NCI-H1436 (cell line): ENCODE data around the gene CACNA1H.

ENCODE experiments used
- DNase-seq: peaks from one replicate; lab custom pipeline; 2025; lab: John Stamatoyannopoulos, UW

The CACNA1H gene

DNA sequence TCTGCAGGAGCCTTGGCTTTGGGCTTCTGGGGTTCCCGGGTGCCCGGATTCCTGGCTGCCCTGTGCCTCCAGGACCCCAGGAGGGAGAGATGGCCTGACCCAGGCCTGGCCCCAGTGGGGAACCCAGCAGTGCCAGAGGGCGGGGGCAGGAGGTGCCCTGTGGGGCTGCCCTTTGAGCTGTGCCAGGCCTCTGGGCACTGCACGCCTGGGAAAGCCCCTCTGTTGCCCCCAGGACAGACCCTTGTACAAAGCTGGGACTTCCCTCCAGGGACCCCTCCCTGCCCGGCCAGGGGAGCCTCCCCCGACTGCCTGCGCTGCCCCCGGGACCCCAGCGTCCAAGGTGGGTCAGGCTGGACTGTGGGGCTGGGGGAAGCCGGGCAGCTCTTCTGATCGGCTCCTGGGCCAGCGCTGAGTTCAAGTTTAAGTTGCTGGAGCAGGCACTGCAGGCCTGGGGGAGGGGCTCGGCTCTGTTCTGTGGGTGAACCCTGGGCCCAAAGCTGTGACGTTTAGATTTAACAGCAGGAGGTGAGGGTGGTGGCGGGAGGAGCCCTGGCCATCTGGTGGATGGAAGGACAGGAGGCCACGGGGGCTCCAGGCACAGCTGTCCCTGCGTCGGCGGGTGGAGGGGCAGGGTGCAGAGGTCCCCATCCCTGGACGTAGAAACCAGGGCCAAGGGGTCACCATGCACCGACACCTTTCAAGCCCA is 29.2 kb upstream of the CACNA1H start:
- no peak for DNase-seq

DNA sequence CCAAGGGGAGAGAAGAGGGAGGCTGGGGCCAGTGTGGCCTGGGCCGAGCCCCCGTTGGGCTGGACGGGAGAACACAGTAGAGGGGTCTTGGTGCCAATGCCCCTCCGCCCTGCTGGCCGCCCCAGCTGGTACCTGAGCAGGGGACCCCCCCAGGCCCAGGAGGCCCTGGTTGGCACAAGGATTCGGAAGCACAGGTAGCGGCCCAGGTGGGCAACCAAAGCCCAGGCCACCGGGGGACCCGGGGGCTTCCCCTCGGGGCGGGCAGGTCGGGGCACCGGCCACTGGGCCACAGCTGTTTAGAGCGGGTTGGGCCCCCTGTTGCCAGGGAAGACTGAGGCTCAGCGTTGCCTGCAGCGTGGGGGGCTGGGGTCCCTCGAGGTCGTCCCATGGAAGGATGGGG is 28.6 kb upstream of the CACNA1H start:
- DNase-seq = no peak

DNA sequence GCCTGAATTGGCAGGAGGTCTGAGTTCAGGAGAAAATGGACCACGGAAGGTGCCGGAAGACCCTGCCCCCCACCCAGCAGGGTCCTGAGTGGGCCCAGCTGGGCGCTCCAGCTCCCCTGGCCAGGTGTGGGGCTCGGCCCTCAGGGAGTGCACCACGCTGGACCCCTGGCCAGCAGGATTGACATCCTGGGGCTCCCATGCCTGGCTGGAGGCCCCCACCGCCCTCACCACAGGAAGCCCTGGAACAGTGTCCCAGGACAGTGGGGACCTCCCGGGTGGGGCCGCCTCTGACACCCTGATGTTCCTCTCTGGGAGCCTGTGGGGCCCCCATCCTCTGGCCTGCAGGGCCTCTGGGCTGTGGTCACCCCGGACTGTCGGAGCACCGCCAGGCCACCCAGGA is 28.1 kb upstream of the CACNA1H start:
- DNase-seq = no peak

DNA sequence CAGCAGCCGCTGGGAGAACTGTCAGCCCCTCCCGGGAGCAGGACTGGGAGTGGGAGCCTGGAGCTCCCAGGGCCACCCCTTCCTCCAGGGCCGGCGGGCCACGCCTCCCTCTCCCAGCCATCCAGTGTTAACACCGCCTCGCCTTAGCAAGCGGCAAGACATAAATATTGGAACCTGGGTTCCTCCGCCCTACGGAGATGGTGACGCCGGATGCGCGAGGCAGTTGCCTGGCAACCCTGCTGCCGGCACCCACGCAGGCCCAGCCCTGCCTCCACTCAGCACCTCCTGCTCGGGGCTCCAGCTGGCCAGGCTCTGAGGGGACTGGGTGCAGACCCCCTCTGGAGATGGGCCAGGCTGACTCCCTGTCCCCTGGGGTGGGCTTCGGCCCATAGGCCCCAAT is 27.4 kb upstream of the CACNA1H start:
- peak; percentile 75 for DNase-seq

DNA sequence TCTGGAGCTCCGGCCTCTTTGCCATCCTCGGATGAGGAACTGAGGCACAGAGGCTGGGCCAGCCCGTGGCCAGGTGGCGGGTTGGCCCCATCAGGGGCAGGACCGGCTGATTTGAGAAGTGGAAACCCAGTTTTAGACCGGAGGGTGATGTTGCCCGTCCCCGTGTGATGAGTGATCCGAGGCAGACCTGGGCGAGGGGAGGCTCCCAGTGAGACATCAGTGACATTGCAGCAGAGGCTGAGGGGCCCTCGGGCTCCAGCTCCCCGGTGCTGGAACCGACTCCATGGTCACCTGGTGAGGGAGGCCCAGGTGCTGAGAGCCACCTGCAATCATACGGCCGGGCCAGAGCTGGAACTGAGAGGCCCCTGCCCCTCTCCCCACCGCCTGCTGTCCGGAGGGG is 26.9 kb upstream of the CACNA1H start:
- no peak for DNase-seq

DNA sequence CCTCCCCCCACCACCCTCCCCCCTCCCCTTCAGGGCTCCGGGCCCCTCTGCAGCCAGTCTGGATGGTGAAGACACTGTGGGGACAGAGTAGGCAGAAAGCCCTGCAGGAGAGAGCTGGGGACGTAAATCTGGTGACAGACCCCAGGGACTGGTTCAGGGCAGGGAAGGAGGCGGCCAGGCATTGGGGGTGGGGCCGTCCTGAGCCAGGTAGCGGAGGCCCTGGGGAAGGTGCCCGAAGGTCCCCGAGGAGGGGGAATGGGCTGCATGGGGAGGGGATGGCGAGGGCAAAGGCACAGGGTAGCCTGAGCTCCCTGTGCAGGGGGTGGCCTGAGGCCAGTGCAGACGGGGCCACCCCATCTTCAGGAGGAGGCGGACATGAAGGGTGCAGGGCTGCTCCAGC is 26.3 kb upstream of the CACNA1H start:
- no peak for DNase-seq

DNA sequence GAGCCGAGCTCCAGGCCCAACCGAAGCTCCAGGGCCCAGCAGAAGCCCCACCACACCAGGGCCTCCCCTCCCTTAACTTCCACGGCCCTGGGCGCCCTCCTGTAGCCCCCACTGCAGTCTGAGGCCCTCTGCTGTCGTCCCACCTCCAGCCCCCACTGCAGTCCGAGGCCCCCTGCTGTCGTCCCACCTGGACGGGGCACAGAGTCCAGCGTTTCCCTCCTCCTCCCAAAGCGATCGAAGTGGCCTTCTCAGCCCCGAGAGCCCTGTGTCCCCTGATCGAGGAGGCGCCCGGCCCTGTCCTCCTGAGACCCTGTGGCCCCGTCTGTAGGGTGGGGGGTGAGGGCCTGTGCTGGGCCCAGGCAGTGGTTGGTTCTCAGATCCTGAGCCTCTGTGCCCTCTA is 25.8 kb upstream of the CACNA1H start:
- no peak for DNase-seq

DNA sequence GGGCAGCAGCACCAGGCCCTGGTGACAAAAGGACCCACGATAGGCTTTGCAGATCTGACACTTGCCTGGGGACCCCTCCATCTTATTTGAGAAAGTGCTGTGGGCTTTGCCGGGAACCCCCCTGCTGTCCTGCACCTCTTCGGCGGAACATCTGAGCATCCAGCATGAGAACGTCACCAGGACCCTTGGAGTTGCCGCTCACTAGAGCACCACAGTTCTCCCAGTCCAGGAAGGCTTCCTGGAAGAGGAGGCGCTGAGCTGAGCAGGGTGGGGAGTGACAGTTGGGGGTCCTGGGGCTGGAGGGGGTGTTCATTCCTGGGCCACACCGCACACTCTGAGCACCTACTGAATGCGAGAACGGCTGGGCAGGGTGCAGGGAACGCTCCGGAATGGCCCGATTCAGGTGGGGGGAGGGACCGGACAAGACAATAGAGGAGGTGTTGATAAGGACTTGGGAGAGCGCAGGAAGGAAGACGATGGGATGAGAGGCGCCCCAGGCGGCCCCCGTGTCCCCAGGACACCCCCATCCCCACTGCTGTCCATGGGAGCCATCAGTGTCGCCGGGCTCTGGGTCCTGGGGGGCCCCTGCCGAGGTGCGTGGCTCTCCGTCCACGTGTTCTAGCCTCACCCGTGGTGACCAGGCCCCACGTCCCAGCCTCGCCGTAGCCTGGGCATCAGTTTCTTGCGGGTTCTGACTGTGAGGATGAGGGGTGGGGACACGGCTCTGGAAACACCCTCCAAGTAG is 24.8 kb upstream of the CACNA1H start:
- DNase-seq = no peak

DNA sequence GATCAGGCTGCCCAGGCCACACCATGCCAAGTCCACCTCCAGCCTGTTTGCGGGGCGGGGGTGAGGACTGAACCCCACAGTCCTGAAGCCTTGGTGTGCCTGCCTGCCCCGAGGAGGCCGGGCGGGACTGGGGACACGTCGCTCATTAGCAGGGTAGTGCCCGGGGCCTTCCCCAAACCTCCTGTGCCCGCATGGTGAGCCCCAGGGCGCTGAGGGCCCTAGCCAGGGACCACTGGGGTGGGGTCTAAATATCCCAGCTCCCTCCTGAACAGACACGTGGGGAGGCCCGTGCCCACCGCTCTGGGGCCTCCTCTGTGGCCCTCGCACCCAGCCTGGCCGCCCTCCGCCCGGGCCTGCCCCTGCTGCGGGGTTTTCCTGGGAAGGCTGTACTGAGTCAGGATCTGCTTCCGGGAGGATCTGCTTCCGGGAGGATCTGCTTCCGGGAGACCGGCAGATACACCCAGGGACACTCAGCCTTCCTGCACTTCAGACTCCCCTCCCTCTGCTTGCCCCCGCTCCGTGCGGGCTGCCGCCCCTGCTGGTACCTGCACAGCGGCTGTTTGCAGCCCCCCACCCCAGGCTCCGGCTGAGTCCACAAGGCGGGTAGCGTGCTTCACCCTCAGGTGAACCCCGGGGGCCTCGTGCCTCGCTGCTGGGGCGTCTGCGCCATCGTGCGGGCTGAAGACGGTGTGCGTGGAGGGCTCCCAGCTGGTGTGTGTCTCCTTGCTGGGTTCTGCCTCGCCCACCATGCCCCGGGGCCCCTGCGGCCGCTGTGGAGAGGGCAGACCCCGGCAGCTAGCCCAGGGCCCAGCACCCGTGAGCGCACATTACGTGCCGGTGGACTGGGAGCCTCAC is 23.6 kb upstream of the CACNA1H start:
- DNase-seq = no peak

DNA sequence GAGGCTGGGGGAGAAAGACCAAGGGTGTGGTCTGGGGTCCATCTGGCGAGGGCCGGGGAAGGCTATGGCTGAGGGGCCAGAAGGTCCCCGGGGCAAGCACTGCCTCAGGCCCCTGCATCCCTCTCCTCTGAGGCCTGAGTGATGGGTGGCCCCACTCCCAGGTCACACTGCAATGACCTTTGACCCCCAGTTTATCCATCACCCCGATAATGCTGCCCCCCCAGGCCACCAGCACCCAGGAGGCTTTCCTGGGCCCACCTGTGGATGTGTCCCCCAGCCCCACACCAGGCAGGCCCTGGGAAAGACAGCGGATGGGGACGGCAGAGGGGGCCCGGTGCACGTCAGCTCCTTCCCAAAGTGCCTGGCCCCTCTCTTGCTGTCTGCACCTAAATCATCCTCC is 22.5 kb upstream of the CACNA1H start:
- DNase-seq = no peak

DNA sequence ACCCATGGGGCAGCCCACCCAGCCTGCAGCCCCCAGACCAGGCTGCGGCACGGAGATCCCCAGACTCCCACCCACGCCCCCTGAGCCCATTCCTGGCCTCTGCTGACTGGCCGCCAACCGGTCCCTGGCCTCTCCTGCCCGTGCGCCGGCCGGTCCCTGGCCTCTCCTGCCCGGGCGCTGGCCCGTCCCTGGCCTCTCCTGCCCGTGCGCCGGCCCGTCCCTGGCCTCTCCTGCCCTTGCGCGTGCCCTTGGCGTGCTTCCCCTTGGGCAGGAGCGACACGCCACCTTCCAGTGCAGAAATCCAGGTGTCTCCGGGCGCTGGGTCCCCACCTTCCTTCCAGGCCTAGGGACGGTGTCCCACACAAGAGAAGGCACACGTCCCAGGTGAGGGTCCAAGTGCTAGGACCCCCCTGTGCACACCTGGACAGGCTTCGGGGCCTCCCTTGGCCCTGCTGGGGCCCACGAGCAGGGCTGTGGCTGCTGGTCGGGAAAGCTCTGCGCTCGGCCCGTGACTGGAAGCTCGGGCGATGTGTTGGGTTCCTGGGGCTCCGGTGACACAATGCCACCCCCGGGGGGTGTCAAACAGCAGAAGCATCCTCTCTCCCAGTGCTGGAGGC is 21.4 kb upstream of the CACNA1H start:
- DNase-seq = no peak

DNA sequence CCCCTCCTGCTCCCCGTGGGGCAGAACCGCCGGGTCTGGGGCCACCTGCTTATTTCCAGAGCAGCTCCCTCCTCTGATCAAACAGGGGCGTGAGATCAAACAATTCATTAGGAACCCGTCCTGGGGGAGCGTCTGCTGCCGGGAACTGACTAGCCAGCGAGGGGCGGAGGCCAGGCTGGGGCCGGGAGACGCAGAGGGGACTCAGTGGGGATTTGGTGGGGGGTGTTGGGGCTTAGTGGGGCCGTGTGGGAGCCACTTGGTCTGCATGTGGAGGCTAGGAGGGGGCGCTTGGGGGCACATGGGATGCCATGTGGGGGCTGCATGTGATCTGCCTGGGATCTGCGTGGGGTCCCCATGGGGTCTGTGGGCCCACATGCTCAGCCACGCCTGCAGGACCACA is 20.5 kb upstream of the CACNA1H start:
- no peak for DNase-seq

DNA sequence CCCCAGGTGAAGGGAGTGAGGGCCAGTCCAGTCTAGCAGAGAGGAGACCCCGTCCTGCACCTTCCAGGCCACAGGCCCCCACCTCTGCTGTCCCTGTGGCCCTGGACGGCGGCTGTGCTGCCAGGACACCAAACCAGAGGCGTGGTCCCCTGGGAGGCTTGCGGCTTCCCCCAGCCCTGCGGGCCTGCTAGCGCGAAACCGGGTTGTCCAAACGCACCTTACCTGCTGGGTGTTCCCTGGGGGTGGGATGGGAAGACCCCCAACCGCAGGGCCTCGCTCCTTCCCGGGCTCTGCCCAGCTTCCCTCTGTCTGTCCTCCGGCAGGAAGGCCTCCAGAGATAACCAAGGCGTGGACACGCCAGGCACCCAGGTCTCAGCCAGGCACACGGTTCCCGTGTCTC is 19.6 kb upstream of the CACNA1H start:
- no peak for DNase-seq

DNA sequence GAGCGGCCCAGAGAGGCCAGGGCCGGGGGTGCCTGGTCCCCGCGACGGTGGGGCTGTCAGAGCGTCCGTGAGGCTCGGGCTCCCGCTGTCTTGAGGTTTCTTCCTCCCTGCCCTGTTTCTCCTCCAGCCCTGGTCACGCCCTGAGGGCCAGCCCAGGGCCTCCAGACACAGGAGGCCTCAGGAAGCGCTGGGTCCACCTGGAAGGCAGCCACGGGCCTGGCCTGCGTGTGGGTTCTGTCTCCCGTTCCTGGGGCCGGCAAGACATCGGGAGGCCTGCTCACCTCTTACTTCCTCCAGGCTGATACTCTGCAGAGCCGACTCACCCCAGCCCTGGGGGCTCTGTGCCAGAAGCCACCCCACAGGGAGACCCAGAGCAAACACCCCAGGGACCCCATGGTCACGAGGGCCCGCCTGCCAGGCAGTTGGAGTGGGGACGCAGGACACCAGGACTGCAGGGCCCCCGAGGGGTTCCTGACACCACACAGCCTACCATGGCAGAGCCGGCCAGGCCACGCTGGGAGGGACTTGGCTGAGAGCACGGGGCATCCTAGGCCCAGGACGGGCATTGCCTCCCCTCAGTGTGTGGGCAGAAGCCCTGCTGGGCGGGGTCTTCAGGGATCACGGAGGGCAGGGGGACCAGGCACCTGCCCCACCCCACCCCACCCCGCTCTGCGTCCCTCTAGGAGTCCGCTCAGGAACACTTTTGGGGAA is 18.9 kb upstream of the CACNA1H start:
- DNase-seq = no peak

DNA sequence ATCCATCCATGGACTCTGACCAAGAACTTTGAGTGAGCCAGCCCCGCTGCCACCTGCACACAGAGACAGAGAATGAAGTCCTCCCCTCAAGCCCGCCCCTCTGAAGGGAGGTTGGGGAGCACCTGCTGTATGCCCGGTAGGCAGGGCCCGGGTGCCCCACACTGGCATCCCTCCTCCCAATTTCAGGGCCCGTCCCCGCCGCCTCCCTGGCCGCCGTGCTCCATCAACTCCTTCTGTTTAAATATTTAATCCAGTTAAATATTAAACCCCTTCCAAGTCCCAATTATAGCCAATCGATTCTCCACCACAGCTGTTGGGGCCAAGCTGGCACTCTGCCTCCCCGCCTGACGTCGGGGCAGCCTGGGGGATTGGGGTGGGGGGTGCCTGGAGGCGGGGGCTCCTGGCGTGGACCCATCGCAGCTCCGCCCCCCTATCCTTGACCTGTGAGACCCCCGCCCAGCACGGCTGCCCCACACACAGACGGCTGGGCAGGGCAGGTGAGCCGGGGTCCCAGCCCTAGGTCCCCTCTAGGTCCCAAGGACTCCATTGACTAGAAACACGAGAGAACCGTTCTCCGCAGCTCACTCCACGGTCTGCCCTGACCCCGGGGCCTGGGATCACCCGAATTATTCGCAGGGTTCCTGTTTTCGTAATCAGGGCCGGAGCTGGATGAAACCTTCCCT is 18.0 kb upstream of the CACNA1H start:
- DNase-seq = no peak

DNA sequence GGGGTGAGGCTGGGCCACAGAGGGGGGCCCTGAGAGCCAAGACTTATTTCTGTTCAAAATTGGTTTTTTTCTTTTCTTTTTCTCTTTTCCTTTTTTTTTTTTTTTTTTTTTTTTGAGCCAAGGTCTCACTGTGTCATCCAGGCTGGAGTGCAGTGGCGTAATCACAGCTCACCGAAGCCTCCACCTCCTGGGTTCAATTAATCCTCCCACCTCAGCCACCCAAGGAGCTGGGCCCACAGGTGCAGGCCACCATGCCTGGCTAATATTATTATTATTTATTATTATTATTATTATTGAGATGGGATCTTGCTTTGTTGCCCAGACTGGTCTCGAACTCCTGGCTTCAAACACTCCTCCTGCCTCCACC is 17.5 kb upstream of the CACNA1H start:
- no peak for DNase-seq

DNA sequence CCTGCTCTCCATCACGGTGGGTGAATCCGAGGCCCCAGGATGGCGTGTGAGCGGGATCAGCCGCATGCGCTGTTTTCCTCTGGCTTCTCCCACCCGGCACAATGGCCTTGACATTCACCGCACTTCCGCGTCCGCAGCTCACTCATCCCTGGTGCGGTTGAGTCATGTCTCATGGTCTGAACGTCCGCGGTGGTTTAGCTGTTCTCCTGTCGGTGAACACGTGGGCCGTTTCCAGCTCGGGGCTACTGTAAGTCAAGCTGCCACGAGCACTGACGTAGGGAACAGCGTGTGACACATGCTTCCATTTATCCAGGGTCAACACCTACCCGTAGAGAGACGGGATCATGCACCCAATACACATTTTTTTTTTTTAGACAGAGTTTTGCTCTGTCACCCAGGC is 15.3 kb upstream of the CACNA1H start:
- no peak for DNase-seq

DNA sequence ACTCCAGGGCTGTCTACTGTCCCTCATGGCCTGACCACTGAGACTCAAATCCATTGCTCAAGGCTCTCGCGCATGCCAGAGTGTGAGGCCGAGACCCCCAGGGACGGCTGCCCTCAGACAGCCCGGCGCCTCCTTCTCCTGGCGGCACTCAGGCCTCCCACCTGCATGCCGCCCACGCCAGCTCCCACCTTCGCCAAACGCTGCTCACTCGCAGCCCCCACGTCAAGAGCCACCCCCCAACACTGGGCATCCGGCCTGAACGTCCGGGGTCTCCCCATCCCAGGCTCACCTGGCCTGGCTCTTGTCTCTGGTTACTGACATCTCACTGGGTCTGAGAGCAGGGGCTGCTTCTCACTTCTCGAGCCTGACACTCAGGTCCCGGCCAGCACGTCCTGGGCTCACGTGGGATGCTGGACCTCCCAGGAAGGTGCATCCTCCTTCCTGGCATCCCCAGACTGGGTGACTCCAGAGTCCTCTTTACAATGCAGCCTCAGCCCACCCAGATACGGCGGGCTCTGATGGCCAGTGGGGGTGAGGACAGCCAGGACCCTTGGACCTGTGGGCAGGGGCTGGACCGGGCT is 12.2 kb upstream of the CACNA1H start:
- no peak for DNase-seq

DNA sequence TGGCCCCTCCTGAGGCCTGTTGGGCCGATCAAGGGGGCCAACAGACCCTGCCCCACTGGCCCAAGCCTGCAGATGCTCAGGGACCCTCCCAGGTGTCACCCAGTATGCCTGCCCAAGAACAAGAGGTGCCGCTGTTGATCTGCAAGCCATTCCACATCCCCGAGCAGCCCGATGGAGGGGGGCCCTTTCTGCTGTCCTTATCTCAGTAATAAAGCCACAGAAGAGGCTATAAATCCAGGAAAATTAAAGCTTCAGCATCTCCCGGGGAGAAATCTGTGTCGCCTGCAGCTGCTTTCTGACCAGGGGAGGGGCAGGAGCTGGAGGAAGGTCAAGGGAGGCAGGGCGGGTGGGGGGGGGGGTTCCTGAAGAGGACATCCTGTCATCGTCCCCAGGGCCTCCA is 11.7 kb upstream of the CACNA1H start:
- no peak for DNase-seq

DNA sequence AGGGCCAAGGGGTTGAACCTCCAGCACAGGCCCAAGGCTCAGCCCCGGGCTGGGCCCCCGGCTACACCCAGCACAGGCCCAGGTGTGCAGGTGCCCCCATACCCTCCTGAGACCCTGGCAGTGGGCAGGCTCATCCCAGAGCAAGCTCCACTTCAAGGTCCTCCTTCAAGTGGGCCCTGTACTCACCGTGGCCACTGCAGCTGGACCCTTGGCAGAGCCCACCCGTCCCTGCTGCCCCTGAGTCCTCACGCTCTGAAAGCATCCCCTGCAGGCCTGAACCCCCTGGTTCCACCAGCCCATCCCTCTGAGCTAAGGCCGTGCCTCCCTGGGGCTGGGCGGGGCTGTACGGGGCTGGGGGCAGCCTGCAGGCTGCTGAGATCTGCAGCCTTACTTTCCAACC is 11.2 kb upstream of the CACNA1H start:
- DNase-seq = no peak

DNA sequence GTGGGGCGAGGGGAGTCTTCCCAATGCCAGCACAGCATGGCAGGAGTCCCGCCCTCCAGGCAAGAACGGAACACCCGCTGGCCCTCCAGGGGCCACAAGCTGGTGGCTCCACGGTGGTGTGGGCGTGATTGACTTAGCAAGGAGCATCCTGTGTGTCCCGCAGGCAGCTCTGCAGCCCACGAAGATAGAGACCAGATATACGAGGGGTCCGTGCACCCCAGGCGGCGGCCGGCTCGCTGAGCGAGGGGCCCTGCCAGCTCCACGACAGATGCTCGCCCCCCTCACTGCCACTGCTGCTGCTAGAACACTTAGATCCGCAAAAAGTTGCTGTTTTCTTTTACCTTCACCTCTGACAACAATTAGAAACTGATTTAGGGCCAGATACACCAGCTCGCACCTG is 10.0 kb upstream of the CACNA1H start:
- no peak for DNase-seq
